ENCODE results near the gene GLO1.
"Not testable (repeated sequence)": the region's sequence is repeated elsewhere in the genome, so short reads cannot be mapped to it uniquely, and the experiment has no call there.

The GLO1 gene

GRCh38 chr6:38703949-38704590, 1.1 kb upstream of the GLO1 start:
- no peak for DNase-seq

- DNase-seq: no peak
These were observed 1.4 kb downstream of the GLO1 start for GRCh38 chr6:38701551-38701950.

DNA sequence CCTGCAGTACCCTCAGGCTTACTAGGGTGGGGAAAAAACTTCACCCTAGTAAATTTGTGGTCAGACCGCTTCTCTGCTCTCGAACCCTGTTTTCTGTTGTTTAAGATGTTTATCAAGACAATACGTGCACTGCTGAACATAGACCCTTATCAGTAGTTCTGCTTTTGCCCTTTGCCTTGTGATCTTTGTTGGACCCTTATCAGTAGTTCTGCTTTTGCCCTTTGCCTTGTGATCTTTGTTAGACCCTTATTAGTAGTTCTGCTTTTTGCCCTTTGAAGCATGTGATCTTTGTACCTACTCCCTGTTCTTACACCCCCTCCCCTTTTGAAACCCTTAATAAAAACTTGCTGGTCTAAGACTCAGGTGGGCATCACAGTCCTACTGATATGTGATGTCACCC, 3.2 kb downstream of the GLO1 start:
- DNase-seq: not testable (repeated sequence)

GRCh38 chr6:38697846-38698245, 5.1 kb downstream of the GLO1 start:
- DNase-seq: no peak

- DNase-seq: no peak
These were observed 6.6 kb downstream of the GLO1 start for GRCh38 chr6:38696345-38696744.

GRCh38 chr6:38695933-38696332, 7.0 kb downstream of the GLO1 start:
- DNase-seq: no peak

DNA sequence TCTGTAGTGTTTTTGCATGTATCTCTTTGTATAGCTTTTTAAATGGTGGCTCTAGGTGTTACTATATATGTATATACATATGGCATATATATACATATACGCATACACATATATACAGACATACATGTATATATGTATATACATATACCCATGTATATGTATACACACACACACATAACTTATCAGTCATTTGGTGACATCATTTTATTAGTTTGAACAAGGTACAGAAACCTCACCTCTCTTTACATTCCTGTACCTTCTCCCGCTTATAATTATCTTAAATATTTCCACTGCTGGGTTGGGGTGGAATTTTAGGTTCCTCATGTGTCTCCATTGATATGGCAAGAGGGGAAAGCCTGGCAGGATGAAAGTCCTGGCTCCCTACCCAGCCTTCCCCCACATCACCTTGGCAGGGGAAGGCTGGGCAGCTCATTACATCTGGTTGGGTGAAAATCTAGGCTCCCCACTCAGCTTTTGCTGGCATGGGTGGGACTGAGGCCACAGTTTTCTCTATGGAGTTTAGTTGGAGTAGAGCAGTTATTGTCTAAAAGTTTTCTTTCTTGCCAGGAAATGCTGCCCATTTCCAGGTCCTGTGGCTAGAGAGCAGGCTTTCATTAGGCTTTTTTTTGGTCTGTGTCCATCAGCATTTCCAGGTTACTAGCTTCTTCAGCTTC, 7.6 kb downstream of the GLO1 start:
- no peak for DNase-seq

GRCh38 chr6:38688579-38689087, 14.3 kb downstream of the GLO1 start:
- DNase-seq: no peak

- no peak for DNase-seq
These were observed 15.4 kb downstream of the GLO1 start for GRCh38 chr6:38687549-38687948.

GRCh38 chr6:38687043-38687353, 15.9 kb downstream of the GLO1 start:
- no peak for DNase-seq

GRCh38 chr6:38686270-38687042, 16.5 kb downstream of the GLO1 start:
- no peak for DNase-seq

DNA sequence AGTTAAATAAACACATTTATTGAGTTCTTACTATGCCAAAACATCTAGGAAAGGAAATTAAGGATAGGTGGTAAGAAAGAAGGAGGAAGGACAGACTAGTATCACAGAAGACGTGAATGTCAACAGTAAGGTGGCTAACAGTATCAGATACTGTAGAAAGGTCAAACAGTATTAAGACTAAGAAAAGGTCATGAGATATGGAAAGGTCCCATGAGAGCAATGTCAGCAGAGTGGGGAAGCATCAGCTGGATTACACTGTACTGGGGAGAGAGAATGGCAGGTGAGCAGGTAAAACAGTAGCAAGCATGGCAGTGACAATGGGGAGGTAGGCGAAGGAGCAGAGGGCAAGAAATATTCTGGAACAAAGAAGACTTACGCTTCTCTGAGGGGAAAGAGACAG, 18.0 kb downstream of the GLO1 start:
- DNase-seq: no peak

DNA sequence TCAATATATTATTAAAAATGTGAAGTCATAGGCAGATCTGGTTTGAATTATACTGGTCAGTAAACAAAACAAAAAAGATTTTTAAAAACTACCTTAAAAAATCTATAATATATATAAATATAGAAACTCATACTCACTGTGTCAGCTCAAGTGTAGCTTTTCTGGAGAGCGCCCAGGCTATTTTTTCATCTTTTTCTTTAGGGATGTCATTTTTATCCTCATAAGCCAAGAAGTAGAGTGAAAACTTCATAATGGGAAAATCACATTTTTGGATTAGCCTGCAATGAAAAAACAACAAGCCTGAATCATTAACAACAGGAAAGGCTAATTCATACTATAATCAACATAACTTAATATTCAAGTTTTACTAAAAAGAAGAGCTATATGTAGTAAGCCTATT, 18.7 kb downstream of the GLO1 start:
- DNase-seq: no peak

DNA sequence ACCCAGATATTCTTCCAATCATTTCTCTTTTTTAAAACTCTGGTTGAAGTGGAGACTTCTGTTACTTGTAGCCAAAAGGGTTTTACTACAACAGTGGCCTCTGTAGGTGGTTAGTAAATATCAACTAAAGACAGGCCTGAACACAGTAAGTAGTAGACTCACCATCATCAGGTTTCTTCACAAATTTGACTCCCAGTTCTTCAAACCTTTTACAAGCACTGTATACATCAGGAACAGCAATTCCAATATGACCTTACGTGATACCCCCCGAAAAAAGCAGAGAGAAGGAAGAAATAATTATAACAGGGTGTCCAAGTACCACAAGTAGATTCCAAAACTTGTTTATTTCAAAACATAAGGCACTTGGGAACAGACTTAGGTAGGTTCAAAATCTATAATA, 21.1 kb downstream of the GLO1 start:
- DNase-seq: no peak

GRCh38 chr6:38679668-38680067, 23.3 kb downstream of the GLO1 start:
- DNase-seq: no peak

GRCh38 chr6:38678178-38678760, 24.7 kb downstream of the GLO1 start:
- no peak for DNase-seq

GRCh38 chr6:38676974-38677544, 25.9 kb downstream of the GLO1 start:
- DNase-seq: no peak

DNA sequence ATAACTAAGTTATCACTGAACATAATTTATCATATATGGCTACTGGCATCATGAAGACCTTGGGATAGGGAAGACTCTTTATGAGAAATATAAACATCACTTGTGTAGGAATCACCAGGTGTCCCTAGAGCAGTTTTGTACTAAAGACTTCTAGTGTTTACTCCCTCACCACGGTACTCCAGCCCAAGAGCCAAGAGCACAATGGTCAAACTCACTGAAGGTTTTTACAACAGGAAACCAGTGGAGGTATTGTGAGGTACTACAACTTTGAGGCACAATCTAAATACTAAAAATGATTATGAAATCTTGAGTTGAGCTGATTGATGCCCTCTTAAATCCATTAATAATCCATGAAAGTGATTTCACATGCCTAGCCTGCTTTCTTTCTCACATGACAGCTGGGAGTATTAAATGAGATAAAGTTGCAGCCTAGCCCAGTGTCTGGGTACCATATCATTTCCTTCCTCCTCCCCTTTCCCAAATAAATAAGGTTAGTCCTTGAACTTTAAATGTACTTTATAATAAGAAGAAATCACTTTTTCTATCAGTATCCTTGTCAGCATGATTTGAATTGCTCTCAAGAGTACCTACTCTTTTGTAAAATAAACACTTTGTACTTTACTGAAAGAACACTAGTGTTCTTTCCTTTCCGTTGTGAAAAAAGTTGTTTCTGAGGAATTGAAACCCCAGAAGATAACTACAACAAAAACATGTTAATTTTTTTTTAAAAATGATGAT, 26.5 kb downstream of the GLO1 start:
- DNase-seq: no peak

DNA sequence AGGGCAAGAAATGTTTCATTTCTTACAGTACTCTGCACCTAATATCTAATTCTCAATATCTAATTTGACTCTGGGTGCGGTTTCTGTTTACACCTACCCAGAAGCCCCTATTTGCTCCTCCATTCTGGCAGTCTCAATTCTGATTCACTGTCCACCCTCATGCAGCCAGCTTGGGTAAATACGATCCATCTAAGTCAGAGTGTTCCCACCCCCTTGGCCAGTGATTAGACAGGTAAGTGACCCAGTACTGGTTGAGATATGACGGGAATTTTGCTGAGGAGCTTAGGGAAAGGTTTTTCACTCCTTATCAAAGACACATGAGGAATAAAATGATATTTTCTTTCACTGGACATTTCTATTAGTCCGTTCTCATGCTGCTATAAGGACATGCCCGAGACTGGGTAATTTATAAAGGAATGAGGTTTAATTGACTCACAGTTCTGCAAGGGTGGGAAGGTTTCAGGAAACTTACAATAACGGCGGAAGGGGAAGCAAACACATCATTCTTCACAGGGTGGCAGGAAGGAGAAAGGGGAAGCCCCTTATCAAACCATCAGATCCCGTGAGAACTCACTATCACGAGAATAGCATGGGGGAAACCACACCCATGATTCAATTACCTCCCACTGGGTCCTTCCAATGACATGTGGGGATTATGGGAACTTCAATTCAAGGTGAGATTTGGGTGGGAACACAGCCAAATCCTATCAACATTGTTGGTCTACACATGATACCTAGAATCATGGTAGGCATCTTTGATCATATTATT, 29.4 kb downstream of the GLO1 start:
- DNase-seq: no peak

DNA sequence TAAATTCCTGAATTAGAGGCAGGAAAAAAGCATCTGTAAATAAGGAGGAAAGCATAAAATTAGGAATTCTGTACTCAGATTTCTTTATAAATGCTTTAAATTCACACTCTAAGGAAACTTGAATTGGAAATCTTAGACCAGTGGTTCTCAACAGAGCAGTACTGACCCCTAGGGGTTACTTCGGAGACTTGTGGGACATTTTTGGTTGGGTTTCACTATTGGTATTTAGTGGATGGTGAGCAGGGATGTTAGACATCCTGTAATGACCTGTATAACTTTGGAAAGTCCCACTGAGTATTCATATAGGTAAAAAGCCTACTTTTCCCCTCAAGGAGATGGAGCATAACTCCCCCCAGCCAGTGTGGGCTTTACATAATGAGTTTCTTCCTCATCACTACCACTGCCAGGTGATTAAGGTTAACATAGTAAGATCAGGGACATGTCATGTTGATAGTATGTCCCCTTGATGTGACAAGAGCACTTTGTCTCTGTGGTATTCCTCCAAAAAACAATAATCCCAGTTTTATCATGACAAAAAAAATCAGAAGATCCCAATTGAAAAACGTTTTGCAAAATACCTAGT, 31.0 kb downstream of the GLO1 start:
- DNase-seq: no peak

DNA sequence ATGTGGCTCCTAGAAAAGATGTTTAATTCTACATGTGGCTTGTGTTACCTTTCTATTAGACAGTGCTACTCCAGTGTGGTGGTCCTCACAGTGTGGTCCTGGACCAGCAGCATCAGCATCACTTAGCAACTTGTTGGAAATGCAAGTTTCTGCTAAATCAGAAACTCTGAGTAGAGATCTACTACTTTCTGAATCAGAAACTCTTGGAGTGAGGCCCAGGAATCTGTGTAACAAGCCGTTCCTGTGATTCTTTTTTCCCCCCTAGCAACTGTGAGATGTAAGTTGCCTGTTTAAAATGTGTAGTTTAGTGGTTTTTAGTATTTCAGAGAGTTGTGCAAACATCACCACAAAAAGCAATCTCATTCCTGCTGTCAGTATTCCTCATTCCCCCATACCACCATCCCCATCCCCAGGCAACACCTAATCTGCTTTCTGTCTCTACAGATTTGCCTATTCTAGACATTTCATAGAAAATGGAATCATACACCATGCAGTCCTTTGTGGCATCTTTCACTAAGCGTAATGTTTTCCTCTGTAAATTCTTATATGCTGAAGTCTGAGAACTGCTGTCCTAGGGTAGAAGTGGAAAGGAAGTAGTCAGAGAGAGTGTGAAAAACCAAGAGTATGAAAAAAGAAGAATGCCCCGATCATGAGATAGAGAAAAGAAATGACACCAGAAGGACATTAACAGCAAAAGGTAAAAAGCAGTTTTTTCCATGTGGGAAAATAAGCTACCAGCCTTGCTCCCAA, 44.4 kb downstream of the GLO1 start:
- no peak for DNase-seq
